H9 (cell line): Measurements from ENCODE around the gene APAF1. TPM values are rescaled to one million over a fixed set of nuclear protein-coding genes. Genes with fewer than 3 reads are reported as not detected.

Experiments
- DNase-seq: peaks from one replicate; pipeline ENCODE4 v3.0.0-alpha.2; 2017
- H2AFZ ChIP-seq: one replicate; pipeline ENCODE4 v1.6.1; 2013; ENCODE audit warnings: mild to moderate bottlenecking, low read length, control low read depth, moderate library complexity
- H2AK5ac ChIP-seq: 2 replicates; pipeline ENCODE4 v1.6.1; 2013; ENCODE audit warnings: low read length, control low read depth, mixed read lengths; ENCODE audit not compliant: insufficient read length
- H2BK120ac ChIP-seq: one replicate; pipeline ENCODE4 v1.6.1; 2013; ENCODE audit warnings: low read depth, mild to moderate bottlenecking, low read length, control low read depth, inconsistent platforms; ENCODE audit not compliant: poor library complexity, severe bottlenecking
- H2BK12ac ChIP-seq: 2 replicates; pipeline ENCODE4 v1.6.1; 2013; ENCODE audit warnings: low read length, control low read depth, mixed read lengths, low read depth; ENCODE audit not compliant: insufficient read length
- H2BK15ac ChIP-seq: 2 replicates; pipeline ENCODE4 v1.6.1; 2013; ENCODE audit warnings: low read depth, low read length, control low read depth
- H2BK20ac ChIP-seq: one replicate; pipeline ENCODE4 v1.6.1; 2013; ENCODE audit warnings: low read depth, mild to moderate bottlenecking, low read length, control low read depth, inconsistent platforms; ENCODE audit not compliant: poor library complexity, severe bottlenecking
- H2BK5ac ChIP-seq: 2 replicates; pipeline ENCODE4 v1.6.1; 2013; ENCODE audit warnings: low read length, control low read depth, mixed read lengths; ENCODE audit not compliant: insufficient read length
- H3K14ac ChIP-seq: 2 replicates; pipeline ENCODE4 v1.6.1; 2013; ENCODE audit warnings: low read length, control low read depth; ENCODE audit not compliant: insufficient read depth
- H3K18ac ChIP-seq: 2 replicates; pipeline ENCODE4 v1.6.1; 2013; ENCODE audit warnings: low read depth, mild to moderate bottlenecking, mixed read lengths, low read length, control low read depth; ENCODE audit not compliant: insufficient read length
- H3K23ac ChIP-seq: 2 replicates; pipeline ENCODE4 v1.6.1; 2013; ENCODE audit warnings: low read length, control low read depth, mixed read lengths, low read depth; ENCODE audit not compliant: insufficient read length
- H3K23me2 ChIP-seq: 2 replicates; pipeline ENCODE4 v1.6.1; 2013; ENCODE audit warnings: low read depth, mild to moderate bottlenecking, mixed read lengths, low read length, control low read depth; ENCODE audit not compliant: insufficient read length, poor library complexity, severe bottlenecking
- H3K27ac ChIP-seq: 2 replicates; pipeline ENCODE4 v1.5.1; 2013; ENCODE audit warnings: low read length, control low read depth, mixed read lengths, low read depth; ENCODE audit not compliant: insufficient read length
- H3K27me3 ChIP-seq: 2 replicates; pipeline ENCODE4 v1.6.1; 2013; ENCODE audit warnings: low read length, control low read depth, inconsistent platforms; ENCODE audit not compliant: insufficient read depth
- H3K4ac ChIP-seq: 2 replicates; pipeline ENCODE4 v1.6.1; 2013; ENCODE audit warnings: low read depth, mild to moderate bottlenecking, control low read depth, inconsistent platforms, low read length, moderate library complexity
- H3K4me1 ChIP-seq: 2 replicates; pipeline ENCODE4 v1.6.1; 2013; ENCODE audit warnings: low read length, control low read depth, inconsistent platforms; ENCODE audit not compliant: insufficient read depth
- H3K4me2 ChIP-seq: 2 replicates; pipeline ENCODE4 v1.6.1; 2013; ENCODE audit warnings: low read length, control low read depth, mixed read lengths; ENCODE audit not compliant: insufficient read length, insufficient read depth
- H3K56ac ChIP-seq: 2 replicates; pipeline ENCODE4 v1.6.1; 2013; ENCODE audit warnings: low read depth, mild to moderate bottlenecking, mixed read lengths, low read length, control low read depth; ENCODE audit not compliant: insufficient read length
- H3K79me1 ChIP-seq: 2 replicates; pipeline ENCODE4 v1.6.1; 2013; ENCODE audit warnings: low read depth, mild to moderate bottlenecking, moderate library complexity, low read length, control low read depth, inconsistent platforms; ENCODE audit not compliant: insufficient read depth, poor library complexity, severe bottlenecking
- H3K79me2 ChIP-seq: 2 replicates; pipeline ENCODE4 v1.6.1; 2013; ENCODE audit warnings: low read length, control low read depth, inconsistent platforms; ENCODE audit not compliant: insufficient read depth
- H3K9ac ChIP-seq: 2 replicates; pipeline ENCODE4 v1.6.1; 2013; ENCODE audit warnings: low read length, control low read depth, mixed read lengths; ENCODE audit not compliant: insufficient read length; ENCODE audit errors: extremely low read depth
- H3K9me3 ChIP-seq: one replicate; pipeline ENCODE4 v1.6.1; 2013; ENCODE audit warnings: low read depth, low read length, inconsistent platforms; ENCODE audit not compliant: control insufficient read depth
- H3T11ph ChIP-seq: one replicate; pipeline ENCODE4 v1.6.1; 2013; ENCODE audit warnings: mild to moderate bottlenecking, low read length, control low read depth, inconsistent platforms
- H4K20me1 ChIP-seq: one replicate; pipeline ENCODE4 v1.6.1; 2013; ENCODE audit not compliant: control insufficient read depth, insufficient read length, insufficient read depth
- H4K5ac ChIP-seq: 2 replicates; pipeline ENCODE4 v1.6.1; 2013; ENCODE audit warnings: low read depth, mild to moderate bottlenecking, mixed read lengths, low read length, control low read depth; ENCODE audit not compliant: insufficient read length
- H4K8ac ChIP-seq: replicated peaks from 2 replicates; pipeline ENCODE4 v1.6.1; 2013; ENCODE audit warnings: low read length, control low read depth, mixed read lengths, low read depth; ENCODE audit not compliant: insufficient read length
- H4K91ac ChIP-seq: 2 replicates; pipeline ENCODE4 v1.6.1; 2013; ENCODE audit warnings: low read depth, mild to moderate bottlenecking, moderate library complexity, mixed read lengths, low read length, control low read depth; ENCODE audit not compliant: insufficient read length
- H3K27ac Mint-ChIP-seq, 3 experiments: 2 replicates in 2 of 3; 3 replicates in 1 of 3; pipeline ENCODE4 v1.8.0; 2020 to 2021; ENCODE audit warnings: mixed read lengths in 3 of 3, mild to moderate bottlenecking in 1 of 3, moderate library complexity in 1 of 3
- H3K27me3 Mint-ChIP-seq: 2 replicates; pipeline ENCODE4 v1.8.0; 2021; ENCODE audit warnings: low read depth, mild to moderate bottlenecking, moderate library complexity, mixed read lengths
- H3K36me3 Mint-ChIP-seq, 3 experiments: 2 replicates in 2 of 3; 3 replicates in 1 of 3; pipeline ENCODE4 v1.8.0; 2020 to 2021; ENCODE audit warnings: low read depth in 3 of 3, mixed read lengths in 3 of 3; ENCODE audit not compliant: insufficient read depth in 1 of 3
- H3K4me1 Mint-ChIP-seq, 2 experiments: 2 replicates each; pipeline ENCODE4 v1.8.0; 2020; ENCODE audit warnings: mixed read lengths in 2 of 2
- H3K4me3 Mint-ChIP-seq, 2 experiments: 2 replicates in 1 of 2; 3 replicates in 1 of 2; pipeline ENCODE4 v1.8.0; 2020 to 2021; ENCODE audit warnings: mild to moderate bottlenecking in 2 of 2, mixed read lengths in 2 of 2, moderate library complexity in 1 of 2
- H3K9me3 Mint-ChIP-seq, 2 experiments: 2 replicates in 1 of 2; 3 replicates in 1 of 2; pipeline ENCODE4 v1.8.0; 2020; ENCODE audit warnings: mild to moderate bottlenecking in 2 of 2, mixed read lengths in 2 of 2, moderate library complexity in 1 of 2
- CTCF ChIP-seq: fragments of 200-600 bp; sonication (generic); conservative IDR thresholded peaks from 3 replicates; pipeline ENCODE4 v1.8.0; 2021; ENCODE audit warnings: antibody characterized with exemption, mild to moderate bottlenecking
- WGBS: extraction: QIAGEN DNeasy Blood & Tissue Kit; methylation state at CpG from one replicate; pipeline ENCODE4 v1.1.7; 2013; ENCODE audit warnings: missing lambda C conversion rate, low lambda C conversion rate, mixed read lengths; ENCODE audit not compliant: insufficient read length; ENCODE audit errors: extremely low coverage; 5-methylcytosine and 5-hydroxymethylcytosine counted together
- total RNA-seq: library from RNA; stranded (reverse); gene quantifications from 2 replicates; pipeline ENCODE4 v1.2.1, GENCODE V29; 2021

APAF1 gene
- total RNA-seq, 1 experiment from 2014 or later, result 16.5 TPM

GRCh38 chr12:98737322-98737712, 92.2 kb downstream of the APAF1 start:
- Histone ChIP-seq H3K9ac (no peak overlapping the region), H3K4ac (no peak overlapping the region), H3K23ac (no peak overlapping the region), H4K5ac (no peak overlapping the region), H2BK15ac (no peak overlapping the region), H2BK20ac (no peak overlapping the region), H4K20me1 (no peaks in the 10 kb centered on the region), H2BK120ac (no peak overlapping the region), H3K79me2 (no peaks in the 10 kb centered on the region), H3K79me1 (no peaks in the 10 kb centered on the region), H3K23me2 (no peaks in the 10 kb centered on the region), H3K18ac (no peak overlapping the region), H3K27me3 (no peaks in the 10 kb centered on the region), H3K4me2 (no peak overlapping the region), H4K8ac (no peak overlapping the region), H2BK12ac (no peak overlapping the region), H3T11ph (no peak overlapping the region), H3K27ac (no peak overlapping the region), H3K14ac (no peak overlapping the region), H3K9me3 (no peaks in the 10 kb centered on the region), H2AFZ (no peak overlapping the region), H3K4me1 (peaks cover 3% of the 10 kb centered on the region; the same call in 1 of the 2 replicates), H4K91ac (no peak overlapping the region), H3K56ac (no peak overlapping the region), H2BK5ac (no peak overlapping the region), H2AK5ac (no peak overlapping the region)
- WGBS, result no CpG with 5 or more reads among the region's 4 CpGs
- Mint-ChIP-seq H3K9me3 (no peaks in the 10 kb centered on the region), H3K27me3 (peaks cover 6% of the 10 kb centered on the region), H3K4me1 (peaks cover 23 to 24% of the 10 kb centered on the region in 2 experiments), H3K4me3 (no peak overlapping the region), H3K27ac (no peak overlapping the region), H3K36me3 (peaks cover 0 to 4% (median under 1%) of the 10 kb centered on the region in 3 experiments; a peak in 1 of 7 replicates)
- TF ChIP-seq CTCF, result no peak
- no peak for DNase-seq
